Stimulated activated CD4-positive, alpha-beta T cell treated with anti-CD3 and anti-CD28 coated beads, TNF-alpha, amount 100 ng/mL, for 24 hours (primary cell): Measurements from ENCODE around the gene ZNHIT2.

Source experiments
- DNase-seq, 3 experiments: peaks; one replicate each; pipeline ENCODE4 v3.0.0-alpha.2; 2020; ENCODE audit warnings: low read depth in 3 of 3

ZNHIT2 gene

DNA sequence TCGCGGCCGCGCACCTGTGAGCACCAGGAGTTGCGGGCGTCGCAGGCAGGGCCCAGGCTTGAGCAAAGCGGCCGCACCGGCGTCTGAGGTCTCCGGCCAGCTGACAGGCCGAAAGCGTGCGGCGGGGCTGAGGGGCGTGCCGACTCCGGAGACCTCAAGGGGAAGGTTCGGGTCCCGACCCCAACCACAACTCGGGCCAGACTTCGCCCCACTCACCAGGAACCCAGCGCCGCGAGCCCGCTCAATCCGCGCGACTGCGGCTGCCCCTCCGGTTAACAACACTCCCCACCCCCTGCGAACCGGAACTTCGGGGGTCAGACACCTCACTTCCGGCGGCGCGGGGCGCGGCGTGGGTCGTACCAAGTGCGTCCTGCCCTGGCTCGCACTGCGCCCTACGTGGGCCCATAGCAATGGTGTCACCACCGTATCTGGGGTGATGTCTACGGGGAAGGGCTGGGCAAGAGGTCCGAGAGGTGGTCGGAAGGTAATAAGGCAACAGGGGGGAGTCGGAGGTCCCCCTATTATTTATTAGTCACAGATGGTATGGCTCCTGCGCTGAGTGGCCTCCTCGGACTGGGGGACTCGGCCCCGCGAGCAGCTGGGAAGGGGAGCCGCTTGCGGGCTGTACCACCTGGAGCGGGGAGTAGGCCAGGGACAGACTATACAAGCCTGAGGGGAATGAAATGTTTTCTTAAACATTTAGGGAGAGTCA, 16.9 kb upstream of the ZNHIT2 start, which contains the start of gene SYVN1:
Gene SYVN1 (minus strand): TSS at position 280 of the 712 bp plus-strand sequence. CDS start 918 bp downstream, outside the sequence.
- peak; percentile 85 to 91 (median 88) for DNase-seq

DNA sequence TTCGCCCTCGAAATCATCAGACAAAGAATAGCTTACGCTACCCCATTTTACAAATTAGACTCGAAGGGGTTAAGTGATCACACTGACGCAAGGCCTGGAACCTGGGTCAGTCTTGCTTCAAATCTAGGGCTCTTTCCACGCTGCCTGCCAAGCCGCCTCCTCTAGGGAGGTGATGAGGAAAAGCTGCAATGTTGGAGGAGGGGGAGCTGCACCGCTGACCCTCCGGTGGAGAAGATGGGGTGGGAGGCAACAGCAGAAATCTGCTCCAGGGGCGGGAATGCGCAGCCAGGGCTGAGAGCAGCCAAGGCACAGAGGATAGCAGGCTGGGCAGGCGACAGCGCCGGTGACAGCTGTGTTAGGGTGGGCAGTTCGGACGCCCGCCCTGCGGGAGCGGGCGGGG, 16.2 kb upstream of the ZNHIT2 start:
- DNase-seq, result no peak

DNA sequence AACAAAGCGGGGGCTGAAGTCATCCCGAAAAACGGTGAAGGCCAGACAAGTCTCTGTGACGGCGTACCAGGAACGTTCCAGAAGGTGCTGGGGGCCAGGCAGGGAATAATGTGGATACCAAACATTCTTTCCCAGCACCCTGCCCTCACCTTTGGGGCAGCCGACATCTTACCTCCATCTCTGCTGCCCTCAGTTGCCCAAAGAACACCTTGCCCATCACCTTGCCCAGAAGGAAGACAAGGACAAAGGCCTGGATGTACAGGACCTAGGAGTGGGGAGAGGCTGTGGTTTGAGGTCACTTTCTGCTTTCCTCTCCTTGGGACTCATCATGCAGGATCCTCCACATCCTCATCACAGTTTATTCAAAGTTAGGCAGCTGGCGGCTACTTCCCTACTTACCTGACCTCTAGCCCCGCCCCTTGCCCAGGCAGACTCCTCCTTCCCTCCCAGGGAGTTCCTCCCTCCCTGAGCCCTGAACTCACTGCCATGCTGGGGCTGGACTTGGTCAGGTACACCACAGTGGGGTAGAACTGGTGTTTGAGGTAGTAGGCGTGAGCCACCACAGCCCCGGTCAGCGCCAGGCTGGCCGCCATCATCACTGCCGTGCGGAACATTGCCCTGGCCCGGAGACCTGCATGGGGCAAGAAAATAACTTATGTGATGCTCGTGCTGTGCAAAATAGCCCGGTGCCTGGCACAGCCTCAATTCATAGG, 15.6 kb upstream of the ZNHIT2 start:
- DNase-seq, result peak in 1 of 3 experiments; percentile 72

DNA sequence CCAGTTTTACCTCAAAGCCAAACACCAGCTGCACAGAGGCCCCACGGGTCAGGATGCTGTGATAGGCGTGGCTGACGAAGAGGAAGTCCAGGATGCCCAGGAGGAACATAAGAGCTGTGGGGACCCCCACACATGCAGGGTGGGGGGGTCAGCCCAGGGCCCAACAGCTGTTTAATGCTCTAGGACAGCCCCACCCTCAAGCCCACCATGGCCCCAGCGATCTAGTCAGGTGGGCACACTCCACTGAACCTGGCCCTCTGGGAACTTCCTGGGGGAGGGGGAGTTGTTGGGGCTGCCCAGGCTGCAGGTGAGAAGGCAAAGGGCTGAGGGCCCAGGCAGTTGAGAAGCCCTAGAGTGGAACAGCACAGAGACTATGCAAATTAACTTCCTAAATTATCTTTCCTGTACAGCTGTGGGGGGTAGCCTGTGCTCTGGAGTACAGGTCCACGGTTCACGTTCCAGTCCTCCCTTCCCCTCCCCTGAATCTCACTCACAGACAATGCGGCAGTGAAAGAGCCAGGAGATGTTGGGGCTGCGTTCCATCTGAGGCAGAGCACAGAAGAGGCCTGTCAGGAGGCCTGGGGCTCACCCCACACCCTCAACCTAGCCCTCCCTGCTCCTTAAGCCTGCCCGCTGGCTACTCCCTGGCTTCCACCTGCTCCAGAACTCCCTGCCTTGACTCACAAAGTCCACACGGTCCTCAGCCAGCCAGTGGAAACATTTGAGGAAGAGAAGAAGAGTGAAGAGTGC, 14.9 kb upstream of the ZNHIT2 start:
- DNase-seq, result no peak

DNA sequence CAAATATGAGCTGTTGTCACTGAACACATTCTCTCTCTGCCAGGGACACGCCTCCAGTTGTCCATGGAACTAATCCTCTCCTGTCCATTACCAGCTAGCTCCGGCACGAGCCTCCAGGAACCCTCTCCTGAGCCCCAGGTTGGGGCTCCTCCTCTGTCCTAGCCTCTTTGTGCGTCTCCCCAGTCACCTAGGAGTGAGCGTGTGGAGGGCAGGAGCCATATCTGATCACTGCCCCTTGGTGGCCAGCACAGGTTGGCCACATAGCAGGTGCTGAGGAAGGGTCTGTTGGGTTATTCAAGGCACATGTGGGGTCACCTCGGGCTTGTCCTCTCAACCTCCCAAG, 14.4 kb upstream of the ZNHIT2 start:
- no peak for DNase-seq

DNA sequence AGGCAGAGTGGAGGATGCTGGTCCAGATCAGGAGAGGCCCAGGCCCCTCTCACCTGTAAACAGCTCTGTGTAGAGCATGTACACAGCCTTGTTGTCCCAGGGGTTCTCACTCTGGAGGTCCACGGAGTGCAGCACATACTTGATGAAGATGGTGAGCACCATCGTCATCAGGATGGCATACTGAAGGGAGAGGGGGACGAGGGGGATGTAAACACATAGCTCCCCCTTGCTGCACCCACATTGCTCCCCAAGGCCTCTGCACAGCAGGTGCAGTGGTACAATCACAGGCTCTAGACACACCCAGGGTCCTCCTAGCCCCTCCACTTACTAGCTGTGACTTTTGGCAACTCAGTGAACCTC, 13.9 kb upstream of the ZNHIT2 start:
- DNase-seq, result no peak

DNA sequence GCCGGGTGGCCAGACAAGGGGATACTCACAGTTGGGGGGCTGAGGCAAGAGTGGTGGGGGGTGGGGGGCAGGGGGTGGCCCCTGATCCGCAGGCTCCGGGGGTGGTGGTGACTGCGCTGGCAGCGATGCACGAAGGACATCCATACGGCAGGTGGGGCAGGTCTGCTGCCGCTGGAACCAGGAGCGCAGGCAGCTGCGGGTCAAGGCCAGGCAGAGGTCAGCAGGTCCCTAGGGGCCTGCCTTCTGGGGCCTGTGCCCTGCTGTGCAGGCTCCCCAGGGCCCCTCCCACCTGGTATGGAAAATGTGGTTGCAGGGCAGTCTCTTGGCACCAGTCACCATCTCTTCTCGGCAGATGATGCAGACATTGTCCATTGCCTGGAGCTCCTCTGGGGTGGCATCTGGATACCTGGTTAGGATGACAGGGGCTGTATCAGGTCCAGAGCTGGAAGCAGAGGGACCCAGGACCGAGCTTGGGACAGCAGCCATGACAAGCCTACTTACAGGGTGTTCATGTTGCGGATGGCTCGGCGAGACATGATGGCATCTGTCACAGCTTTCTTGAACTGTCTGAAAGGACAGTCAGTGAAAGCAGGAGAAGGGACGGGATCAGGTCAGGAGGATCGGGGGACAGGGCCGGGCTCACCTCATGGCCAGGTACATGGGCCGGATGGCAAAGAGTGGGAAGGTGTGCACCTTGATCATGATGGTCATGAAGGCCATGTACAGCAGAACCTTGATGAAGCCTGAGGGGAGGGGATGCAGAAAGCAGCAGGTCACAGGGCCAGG, 13.3 kb upstream of the ZNHIT2 start:
- no peak for DNase-seq

DNA sequence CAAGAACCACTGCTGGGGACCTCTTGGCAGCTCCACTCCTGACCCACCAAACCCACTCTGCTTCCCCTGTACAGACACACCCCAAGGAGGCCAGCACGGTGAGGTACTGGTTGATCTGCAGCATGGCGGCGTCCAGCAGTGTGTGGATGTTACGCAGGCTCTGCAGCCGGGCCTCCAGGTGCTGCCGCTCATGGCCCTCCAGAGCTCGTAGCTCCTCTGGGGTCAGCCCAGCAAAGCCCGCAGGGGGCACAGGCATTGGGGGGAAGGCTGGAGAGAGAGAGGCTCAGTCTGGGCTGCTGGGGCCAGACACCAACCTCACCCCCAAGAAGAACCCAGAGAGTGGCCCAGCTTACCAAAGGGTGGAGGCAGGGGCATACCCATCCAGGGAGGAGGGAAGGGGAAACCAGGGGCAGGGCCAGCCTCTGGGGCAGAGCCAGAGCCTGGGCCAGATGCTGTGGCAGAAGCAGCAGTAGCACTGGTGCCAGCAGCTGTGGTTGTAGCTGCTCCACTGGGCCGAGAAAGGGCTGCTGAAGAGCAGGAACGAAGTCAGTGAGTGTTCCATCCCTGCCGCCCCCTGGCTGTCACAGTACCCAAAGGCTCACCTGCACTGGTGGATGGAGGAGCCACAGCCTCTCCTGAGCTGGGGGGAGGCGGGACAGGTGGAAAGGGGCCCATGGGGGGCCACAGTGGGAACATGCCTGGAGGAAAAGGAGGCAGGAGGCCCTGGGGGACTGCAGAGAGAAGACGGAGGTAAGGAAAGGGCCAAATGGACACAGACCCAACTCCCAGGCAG, 12.3 kb upstream of the ZNHIT2 start:
- no peak for DNase-seq

DNA sequence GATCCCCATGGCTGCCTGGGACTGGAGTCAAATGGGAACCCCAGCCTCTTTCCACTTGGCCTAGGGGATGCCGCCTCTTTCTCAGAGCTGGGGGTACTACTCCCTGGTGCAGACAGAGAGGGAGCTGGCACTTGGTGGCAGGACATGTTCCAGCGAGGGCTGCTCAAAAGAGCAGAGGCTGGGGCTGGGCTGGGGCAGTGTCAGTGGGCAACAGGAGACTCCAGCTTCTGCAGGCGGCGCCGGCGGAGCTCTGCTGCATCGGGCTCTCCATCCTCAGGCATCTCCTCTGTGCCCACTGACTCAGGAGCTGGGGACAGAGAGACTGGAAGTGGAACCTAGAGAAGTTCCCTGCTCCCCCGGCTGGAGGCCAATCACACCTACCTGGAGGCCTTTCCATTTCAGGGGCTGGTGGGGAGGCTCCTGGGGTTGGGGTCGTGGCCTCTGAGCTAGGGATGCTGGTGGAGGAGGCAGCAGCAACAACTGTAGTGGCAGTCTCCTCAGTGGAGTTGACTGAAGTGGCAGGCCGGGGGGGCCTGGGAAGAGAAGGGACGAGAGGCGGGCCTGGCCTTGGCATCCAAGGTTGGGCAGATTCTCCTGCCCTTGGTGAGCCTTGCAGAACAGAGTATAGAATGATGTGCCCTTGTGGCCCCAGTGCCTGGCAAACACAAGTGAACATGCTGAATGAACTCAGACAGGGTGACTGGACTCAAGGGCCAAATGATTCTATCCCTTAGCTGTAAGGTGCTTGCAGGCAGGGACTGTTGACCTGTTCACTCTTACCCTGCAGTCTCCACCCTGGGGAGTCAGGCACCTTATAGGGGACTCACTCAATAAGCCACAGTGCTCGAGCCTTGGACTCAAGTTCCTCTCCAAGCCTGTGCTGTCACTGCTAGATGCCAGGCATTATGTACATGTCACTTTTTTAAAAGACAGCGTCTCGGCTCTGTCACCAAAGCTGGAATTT, 11.0 kb upstream of the ZNHIT2 start:
- no peak for DNase-seq

DNA sequence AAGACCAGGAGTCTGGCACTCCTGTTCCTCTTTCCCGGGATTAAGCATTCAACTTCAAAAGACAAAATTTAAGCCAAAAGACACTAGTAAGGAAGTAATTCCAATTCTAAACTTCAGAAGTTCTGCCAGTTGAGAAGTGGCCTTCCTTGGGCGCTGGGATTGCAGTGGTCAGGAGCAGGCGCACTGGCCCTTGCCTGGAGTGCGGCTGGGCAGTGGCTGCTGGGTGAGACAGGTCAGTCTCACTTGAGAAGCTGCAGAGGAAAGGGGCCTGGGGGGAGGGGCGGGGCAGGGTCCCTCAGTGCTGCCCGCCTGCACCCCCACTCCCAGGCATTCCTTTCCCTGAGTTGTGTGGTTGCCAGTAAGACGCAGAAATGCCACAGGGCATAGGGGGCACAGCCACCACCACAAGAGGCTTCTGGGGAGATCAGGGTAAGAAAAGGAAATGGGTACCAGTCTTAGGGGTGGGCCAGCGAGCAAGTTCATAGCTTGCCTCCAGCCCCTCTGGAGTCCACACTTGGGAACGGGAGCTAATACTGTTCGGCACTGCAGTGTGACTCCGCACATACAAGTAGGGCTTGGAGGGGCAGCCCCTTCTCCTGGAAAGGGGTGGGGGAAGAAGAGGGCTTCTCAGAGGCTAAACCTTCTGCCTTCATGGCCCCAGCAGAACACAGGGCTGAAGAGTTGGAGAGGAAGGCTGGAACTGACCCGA, 10.1 kb upstream of the ZNHIT2 start:
- DNase-seq, result no peak

DNA sequence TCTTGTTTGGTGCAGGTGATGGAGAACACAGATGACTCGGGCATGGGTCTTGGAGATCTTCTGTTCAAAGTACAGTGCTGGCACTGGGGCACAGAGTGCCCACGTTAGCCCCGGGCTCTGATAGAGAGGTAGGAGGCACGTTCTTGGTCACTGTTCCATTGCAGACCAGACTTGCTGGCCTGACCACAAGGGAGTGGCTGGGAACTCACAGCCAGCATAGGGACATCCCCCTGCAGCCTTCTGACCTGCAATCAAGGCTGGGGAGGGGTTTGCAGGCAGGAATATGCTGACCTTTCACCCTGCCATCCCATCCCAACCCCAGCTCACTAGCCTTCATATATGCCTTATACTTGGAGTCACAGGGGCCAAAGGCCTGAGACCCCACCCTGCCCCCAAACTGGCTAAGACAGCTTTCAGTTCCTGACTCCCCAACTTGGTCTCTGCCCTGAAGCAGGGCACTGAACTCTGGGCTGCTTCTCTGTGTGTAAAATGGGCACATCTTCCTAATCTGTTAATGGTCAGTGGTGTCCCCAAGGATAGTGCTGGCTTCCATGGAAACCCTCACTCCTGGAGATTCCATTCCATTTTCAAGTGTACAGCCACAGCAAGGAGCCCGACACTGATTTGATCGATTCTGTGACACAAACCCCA, 9.2 kb upstream of the ZNHIT2 start:
- no peak for DNase-seq

DNA sequence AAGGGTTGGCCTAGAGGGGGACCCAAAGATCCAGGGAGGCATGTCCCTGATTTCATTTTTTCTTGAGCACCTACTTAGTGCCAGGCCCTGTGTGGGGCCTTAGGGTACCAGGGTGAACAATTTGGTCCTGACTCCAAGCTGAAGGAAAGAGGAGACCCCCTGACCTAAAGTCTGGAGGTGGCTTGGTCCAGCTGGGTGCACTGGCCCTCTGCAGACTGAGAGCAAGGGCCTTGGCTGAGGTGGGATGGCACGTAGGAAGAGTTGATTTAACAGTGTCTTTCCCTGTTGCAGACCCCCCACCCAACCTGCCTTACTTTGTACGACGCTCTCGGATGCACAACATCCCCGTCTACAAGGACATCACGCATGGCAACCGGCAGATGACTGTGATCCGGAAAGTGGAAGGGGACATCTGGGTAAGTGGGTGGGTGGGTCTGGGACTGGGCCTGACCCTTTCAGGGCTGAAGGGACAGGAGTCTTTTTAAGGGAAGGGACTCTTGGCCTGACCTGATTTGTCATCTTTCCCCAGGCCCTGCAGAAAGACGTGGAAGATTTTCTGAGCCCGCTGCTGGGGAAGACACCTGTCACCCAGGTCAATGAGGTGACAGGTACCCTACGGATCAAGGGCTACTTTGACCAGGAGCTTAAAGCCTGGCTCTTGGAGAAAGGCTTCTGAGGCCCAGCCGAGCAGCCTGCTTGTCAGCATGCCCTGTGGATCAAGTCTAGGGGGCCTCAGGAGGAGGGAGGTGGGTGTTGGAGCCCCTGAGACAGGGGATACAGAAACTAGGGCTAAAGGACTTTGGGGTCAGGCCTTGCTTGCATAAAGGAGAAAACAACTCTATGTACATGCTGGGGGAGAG, 7.9 kb upstream of the ZNHIT2 start:
- no peak for DNase-seq

DNA sequence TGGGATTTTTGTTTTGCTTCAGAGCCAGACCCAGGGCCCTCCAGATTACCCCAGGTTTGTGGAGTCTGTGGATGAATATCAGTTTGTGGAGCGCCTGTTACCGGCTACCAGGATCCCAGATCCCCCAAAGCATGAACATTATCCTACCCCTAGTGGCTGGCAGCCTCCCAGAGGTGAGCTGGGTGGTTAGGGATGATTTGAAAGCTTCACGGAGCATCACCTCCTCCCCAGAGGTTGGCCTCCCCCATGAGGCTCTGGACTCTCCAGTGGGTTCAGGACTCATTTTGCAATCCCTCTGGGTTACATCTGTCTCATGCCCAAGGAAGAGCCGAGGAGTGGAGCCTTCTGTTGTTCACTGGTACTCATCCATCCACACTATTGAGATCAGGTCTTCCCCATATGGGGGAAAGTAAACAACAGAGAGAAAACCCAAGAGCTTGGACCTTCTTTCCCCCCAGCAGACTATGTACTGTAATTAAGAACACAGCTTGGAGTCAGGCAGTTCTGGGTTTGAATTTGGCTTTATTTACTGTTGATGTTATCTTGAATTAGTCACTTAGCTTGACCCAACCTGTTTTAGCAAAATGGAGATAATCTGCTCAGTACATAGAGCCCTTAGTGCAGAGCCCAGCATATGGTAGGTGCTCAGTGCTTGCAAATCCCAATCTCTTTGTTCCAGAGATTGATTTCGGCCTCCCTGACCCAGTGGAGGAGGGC, 7.1 kb upstream of the ZNHIT2 start:
- no peak for DNase-seq

DNA sequence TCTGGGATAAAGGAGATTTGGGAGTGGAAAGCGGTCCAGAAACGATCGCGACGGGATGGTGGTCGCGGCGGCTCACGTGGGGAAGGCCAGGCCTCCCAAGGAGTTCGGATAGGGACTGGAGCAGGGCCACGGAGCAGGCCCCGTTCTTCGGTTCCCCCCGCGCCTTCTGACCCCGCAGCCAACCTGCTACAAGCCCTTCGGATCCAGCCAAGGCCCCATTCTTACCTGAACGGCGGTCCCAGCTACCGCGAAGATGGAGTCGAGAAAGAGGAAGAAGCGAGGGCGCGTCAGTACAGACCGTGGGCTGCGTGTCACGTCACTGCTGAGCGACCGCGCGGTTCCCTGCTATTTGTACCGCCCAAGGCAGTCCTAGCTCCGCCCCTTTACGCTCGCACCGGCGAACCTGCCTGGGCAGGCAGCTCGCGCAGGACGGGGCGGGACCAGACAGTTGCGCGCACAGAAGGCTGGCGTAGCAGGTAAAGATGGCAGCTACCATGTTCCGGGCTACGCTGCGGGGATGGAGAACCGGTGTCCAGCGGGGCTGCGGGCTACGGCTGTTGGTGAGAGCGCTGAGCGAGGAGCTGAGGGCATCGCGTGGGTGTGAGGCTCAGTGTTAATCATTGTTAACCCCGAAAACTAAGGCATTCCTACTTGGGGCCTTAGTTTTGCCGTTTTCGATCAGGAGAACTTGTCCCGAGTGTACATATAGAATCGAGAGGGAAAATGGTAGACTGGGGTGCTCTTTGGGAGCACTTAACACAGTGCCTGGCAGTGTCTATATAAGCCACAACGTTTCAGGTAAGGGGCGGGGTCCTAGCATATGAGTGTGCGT, 4.6 kb upstream of the ZNHIT2 start, which contains the start of the genes FAU and MRPL49:
Gene FAU (minus strand): TSS at position 270 of the 832 bp plus-strand sequence. CDS start 321 bp downstream, outside the sequence.
Gene MRPL49 (plus strand): TSS at position 457 of the 832 bp plus-strand sequence. CDS start 26 bp downstream, at position 483.
- peak; percentile 98 to 99 (median 99) for DNase-seq

DNA sequence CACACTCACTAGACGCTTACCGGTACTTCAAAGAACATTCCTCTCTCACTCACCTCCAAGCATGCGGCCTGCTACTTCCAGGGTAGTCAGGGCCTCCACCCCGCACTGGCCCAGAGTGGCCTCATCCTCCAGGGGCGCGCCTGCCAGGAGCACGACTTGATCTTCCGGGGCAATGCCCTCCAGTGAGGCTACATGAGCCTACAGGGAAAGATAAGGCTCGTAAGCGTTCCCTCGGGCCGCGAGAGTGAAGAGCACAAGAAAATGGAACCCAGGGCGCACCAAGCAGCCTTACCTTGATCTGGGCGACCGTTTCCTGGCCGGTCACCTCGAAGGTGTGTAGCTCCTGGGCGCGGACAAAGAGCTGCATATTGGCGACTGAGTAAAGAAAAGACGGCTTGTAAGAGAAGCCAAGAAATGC, 4.0 kb upstream of the ZNHIT2 start:
- no peak for DNase-seq

DNA sequence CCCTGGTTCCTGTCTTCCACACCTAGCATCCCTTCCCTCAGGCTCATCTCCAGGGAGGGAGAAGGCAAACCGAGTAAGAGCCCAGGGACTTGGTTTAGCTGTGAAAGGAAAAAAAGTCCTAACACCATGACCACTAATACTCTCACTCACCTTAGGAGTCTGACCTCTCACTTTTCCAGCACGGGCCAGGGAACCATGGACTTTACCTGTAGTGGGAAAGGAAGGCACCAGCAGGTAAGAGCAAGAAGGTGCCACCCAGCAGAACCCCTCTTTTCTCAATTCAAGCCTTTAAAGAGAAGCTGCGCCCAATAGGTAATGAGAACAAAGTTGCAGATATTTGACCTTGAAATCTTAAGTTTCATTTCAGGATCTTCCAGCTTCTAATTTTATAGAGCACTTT, 3.3 kb upstream of the ZNHIT2 start:
- no peak for DNase-seq
